Stimulated activated CD8-positive, alpha-beta memory T cell treated with anti-CD3 and anti-CD28 coated beads, Interleukin-4, amount 100 ng/mL, for 48 hours (primary cell): Measurements from ENCODE around the gene CHAC2.
"Not testable (repeated sequence)": the region's sequence is repeated elsewhere in the genome, so short reads cannot be mapped to it uniquely, and the experiment has no call there.

Experiments
- DNase-seq: peaks from one replicate; pipeline ENCODE4 v3.0.0-alpha.2; 2020

Gene CHAC2

DNA sequence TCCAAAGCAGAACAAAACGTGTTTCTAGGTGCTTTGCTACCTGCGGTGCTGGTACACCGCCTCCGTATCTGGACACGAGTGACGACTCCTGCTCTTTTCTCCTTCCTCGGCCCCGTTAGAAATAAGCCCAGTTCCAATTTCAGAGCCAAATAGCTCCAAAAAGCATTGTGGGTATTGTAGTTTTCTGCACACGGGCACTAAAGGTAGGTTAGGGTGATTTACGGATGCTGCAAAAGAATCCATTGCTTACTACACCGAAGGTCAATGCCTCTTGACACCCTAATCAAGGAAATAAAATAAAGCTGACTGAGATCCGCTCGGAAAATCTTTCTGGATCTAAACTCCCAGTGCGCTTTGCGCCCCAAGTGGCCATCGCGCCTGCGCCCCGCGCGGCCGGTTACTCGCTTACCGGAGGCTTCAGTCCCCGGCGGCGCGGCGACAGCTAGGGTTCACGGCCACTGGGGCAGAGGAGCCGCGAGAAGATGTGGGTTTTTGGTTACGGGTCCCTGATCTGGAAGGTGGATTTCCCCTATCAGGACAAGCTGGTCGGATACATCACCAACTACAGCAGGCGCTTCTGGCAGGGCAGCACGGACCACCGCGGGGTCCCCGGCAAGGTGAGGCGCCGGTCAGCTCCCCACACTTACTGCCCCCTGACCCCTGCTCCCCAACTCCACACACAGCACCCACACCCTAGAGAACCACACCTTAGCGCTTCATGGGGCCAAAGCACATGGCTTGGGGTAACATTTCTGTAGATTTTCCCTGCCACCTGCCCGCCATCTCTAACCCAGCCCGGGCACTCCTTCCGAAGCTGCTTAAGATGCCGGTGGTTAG, at the start of gene CHAC2:
Gene CHAC2 (plus strand): TSS at position 400 of the 837 bp plus-strand sequence. CDS start 83 bp downstream, at position 483.
- DNase-seq: peak; percentile 90

DNA sequence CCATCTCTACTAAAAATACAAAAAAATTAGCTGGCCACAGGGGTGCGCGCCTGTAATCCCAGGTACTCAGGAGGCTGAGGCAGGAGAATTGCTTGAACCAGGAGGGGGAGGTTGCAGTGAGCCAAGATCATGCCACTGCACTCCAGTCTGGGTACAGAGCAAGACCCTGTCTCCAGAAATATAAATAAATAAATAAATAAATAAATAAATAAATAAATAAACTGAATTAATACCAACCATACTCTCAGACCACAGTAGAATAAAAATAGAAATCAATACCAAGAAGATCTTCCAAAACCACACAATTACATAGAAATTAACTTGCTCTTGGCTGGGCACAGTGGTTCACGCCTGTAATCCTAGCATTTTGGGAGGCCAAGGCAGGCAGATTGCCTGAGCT, 46.7 kb upstream of the CHAC2 start:
- not testable (repeated sequence) for DNase-seq

DNA sequence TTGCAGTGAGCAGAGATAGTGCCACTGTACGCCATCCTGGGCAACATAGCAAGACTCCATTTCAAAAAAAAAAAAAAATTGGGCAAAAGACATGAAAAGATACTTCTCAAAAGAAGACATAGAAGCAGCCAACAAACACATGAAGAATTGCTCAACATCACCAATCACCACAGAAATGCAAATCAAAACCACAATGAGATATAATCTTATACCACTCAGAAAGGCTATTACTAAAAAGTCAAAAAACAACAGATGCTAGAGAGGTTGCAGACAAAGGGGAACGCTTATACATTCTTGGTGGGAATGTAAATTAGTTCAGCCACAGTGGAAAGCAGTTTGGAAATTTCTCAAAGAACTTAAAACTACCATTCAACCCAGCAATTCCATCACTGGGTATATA, 43.1 kb upstream of the CHAC2 start:
- no peak for DNase-seq

DNA sequence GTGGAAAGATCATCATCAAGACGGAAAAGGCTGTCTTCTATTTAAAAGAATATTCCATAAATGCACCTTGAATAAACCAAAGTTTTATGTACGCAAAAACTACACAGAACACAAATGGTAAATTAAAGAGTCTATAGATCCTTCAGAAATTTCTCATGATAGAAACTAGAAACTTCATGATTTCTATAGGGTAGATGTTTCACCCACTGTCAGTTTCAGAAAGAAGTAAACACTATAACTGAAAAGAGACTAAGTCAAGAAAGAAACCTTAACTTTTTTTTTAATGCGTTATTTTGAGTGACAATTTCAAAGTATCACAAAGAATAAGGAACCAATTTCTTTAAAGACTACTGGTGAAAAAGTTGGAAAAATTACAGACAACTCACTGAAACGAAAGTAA, 41.9 kb upstream of the CHAC2 start:
- no peak for DNase-seq

DNA sequence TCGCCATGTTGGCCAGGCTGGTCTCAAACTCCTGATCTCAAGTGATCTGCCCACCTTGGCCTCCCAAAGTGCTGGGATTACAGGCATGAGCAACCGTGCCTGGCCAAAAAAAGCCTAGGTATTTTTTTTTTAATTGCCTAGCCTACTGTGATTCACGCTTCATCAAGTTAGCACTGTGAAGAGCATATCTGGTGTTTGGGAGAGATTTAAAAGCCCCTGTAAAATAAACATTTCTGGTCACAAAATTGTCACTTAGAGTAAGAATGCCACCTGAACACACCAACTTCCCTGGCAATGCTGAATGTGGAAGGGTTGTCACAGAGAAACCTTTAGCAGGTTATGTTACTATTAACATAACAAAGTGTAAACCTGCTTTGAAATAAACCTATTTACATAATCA, 39.7 kb upstream of the CHAC2 start:
- DNase-seq: no peak

DNA sequence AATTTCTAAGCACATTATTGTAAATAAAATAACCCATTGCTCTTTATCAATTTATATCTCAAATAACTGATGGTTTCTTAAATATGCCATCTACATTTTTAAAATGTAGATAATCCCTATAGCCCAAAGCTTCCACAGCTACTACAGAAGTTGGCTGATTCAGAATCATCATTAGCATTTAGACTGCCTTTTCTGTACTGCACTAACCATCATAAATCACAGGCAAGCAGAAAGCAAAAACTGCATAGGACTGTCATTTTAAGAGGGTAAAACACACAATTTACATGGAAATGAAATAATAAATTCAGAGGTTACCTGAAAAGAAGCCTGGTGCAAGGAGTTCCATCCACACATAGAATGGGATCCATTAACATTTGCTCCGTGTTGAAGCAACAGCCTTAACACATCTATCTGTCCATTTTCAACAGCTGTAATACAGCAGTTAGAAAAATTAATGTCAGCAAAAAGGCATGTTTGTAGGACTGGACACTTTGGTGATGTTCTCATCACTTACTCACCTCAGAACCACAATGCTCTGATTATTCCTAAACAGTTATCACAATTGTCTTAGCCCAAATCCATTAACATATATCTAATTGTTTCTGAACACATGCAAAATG, 38.4 kb upstream of the CHAC2 start:
- no peak for DNase-seq

DNA sequence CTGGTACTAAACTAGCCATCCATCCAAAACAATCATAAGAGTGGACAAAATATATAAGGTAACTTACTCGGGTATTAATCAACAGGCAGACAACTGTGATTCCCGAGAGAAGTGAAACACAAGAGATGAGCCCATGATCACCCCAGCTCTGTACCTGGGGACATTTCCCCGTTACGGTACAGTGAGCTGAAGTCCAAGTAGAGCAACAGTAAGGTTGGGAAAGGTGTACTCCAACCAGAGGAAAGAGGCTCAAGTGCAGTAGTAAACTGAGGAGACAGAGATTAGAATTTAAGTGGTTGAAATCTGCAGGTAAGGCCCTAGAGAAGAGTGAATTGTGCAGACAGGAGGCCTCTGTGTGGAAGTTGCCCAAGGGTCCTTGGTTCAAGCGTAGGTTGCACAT, 30.5 kb upstream of the CHAC2 start:
- DNase-seq: no peak

DNA sequence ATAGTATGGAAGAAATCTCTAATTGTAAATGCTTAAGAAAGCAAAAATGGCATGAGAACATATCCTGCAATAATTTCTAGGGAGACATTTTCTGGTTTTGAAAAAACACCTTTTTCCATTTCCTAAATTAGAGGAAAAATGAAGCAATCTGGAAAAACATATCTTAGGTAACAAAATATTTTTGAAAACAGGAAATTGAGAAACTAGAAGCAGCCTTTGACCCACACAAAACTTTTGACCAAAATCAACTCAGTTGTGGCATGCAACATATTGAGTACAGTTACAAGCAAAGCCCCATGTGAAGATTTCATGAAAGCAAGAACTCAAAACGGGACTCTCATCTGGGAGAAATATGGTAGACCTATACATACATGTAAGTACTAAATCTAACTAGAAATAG, 28.6 kb upstream of the CHAC2 start:
- DNase-seq: no peak

DNA sequence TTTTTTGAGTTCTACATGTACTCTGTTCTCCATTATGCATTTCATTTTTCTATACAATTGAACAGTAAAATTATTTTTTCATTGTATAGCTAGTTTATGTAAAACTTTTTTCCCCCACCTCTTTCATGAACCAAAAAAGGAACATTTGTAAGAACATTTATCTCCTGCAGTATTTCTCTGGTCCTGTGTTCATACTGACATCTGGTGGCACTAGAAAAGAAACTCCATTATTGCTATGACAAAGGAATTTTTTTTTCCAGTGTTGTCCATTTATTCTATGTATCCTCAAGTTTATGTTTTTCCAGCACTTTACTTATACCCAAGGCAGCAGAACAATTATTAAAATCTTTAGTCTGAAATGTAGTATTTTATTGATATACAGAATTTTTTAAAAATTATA, 27.4 kb upstream of the CHAC2 start:
- DNase-seq: no peak

DNA sequence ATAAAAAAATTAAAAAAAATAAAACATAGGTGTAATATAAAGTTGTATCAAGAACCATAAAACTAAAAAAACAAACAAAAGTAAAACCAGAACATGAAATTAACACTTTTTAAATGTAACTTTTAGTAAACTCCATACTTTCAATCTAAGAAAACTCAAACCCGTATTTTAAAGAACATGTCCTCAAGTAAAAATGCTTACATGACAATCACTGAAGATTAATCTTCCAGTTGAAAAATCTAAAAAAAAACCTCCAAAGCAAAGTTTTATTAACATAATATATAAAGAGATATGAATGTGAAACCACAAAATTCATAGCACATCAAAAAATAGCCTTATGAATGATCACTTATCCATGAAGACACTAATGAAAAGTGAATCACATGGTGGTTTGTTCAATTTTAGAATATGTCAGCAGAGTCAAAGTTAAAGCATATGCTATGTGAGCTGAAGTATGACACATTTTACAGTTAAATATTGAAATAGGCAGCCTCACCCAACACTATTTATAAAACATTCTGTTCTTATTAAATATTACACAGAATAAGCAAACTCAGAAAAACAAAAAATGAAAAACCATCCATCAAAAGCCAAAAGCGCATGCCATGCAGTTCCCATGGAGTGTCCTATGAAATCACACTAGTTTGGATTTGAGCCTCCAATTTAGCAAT, 23.1 kb upstream of the CHAC2 start:
- no peak for DNase-seq

DNA sequence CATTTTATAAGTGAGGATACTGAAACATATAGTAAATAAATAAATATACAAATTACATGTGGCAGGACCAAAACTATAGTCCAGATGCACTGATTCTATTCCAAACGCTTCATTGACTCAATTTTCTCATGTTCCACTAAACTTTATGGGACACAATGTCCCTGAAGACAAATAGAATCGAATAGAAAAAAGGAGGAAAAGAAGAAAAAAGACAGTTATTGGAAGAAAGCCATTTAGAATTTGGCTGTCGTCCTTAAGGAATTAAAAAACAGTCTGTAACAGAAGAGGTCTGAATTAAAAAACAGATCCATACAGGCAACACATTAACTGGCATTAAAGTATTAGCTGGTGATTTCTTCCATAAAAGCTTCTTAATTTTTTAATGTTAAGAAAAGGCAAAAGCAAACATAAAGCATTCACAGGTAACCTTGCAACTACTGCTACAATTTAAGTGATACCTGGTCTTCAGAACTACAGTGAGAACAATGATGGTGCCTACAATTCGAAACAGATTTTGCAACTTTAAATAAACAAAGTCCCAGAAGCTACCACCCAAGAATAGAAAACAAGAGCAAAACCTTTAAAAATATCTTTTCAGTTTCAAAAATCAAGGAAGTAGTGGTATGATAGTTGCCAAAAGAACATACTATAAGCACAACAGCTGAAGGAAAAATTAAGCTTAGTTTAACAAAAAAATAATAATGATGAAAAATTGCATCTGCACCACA, 17.4 kb upstream of the CHAC2 start:
- no peak for DNase-seq

DNA sequence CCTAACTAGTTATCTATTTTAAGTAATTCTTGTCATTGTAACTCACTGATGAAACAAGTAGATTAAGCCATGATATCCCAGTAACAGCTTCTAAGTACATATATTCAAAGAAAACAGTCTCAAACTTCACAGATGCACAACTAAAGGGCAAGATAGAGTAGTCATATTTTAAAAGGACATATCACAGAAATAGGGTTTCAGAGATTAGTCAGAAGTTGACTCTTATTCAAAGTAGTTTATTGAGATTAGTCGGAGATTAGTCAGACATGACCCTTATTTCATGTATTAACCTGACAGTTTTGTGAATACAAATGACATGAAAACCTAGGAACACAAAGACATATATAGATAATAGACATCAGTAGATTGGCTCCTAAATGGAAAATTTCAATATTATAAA, 15.9 kb upstream of the CHAC2 start:
- no peak for DNase-seq

DNA sequence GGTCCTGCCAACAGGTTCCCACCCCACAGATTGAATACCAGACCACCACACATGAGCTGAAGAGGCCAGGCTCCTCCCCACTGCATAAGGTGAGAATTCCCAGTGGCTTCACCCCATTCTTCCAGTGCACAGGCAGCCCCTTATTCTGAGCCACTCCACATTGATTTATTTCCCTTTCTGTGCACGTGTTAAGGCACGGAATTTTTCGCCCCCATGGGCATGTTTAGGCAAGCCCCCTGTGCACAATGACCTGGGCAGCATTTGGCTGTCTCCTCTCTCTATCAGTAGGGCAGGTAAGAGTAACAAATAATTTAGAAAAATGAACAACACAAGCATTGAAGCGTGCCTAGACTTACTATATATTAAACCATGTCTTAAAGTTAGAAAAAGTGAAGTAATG, 15.2 kb upstream of the CHAC2 start:
- no peak for DNase-seq

DNA sequence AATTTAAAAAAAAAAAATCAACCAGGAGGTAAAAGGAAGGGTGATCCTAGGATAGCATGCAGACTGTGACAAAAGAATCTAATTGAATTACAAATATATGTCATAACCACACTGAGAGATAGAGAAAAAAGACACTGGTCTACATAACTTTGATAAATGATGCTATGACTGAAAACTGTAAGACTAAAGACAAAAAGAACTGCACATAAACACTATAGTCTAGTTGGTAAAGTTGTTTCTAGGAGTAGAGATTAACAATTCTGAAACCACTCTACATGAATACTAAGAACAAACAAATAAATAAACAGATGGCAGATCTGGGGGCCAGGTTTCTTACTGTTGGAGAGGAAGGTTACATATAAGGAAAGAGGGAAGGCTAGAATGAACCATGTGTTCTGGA, 14.6 kb upstream of the CHAC2 start:
- DNase-seq: no peak

DNA sequence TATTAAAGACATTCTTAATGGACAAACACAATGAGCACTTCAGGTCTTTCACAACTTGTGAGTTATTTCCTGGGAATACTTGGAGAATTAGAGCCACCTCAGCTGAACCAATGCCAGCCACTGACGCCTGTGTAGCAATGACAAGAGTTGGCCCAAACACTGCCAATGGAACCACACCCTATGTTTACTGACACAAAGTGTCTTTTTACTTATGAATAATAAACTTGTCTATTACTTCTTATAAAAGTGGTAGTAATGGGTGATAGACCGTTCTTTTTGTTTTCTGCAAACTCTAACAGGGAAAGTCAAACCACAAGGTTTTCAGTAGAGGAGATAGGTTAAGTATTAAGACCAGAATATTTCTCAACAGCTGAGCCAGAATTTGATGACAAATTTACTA, 12.5 kb upstream of the CHAC2 start:
- no peak for DNase-seq

DNA sequence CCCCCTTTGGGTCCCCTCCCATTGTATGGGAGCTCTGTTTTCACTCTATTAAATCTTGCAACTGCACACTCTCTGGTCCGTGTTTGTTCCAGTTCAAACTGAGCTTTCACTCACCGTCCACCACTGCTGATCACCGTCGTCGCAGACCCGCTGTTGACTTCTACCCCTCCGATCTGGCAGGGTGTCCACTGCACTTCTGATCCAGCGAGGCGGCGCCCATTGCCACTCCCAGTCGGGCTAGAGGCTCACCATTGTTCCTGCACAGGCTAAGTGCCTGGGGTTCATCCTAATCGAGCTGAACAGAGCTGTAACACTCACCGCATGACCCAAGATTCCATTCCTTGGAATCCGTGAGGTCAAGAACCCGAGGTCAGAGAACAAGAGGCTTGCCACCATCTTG, 11.0 kb upstream of the CHAC2 start:
- DNase-seq: no peak

DNA sequence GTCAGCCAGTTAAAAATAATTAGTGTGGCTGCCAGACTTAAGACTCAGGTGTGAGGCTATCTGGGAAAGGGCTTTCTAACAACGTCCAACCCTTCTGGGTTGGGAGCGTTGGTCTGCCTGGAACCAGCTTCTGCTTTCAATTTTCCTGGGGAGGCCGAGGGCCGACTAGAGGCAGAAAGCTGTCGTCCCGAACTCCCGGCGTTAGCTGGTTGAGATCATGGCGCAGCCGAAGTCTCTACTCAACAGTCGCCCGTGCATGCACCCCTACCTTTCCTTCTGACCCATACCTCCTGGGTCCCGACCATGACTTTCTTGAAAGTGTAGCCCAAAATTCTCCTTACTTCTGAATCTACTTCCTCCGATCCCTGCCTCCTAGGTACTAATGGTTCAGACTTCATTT, 10.4 kb upstream of the CHAC2 start:
- not testable (repeated sequence) for DNase-seq

DNA sequence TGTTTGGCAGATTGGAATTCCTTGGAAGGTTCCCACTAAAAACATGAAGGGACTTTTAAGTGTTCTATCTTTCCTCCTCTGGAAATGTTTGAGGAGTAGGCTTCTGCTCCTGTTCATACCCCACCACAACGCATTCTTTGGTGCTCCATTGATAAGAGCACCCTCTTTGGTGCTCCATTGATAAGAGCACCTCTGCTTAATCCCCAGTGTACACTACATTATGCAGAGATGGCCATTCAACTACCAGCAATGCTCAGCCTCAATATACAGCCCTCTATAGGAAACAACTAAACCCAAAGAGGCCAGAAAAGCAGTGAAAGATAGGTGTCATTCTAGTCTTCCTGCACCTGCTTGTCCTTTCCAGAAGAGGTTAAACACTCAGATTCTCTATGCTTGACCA, 1.8 kb upstream of the CHAC2 start:
- no peak for DNase-seq

DNA sequence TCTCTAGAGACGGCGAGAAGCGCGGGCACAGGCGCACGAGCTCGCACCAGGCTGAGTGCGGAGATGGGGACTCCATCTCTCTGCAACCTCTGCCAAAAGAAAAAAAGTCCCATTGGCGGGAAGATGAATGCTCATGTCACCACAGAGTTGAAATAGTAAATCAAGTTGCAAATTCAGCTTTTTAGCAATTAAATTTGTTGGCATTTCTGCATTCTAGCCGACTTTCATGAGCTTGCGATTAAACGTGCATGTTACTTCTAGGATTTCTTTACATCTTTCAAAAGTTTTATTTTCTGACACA, 588 bp downstream of the CHAC2 start:
- no peak for DNase-seq

DNA sequence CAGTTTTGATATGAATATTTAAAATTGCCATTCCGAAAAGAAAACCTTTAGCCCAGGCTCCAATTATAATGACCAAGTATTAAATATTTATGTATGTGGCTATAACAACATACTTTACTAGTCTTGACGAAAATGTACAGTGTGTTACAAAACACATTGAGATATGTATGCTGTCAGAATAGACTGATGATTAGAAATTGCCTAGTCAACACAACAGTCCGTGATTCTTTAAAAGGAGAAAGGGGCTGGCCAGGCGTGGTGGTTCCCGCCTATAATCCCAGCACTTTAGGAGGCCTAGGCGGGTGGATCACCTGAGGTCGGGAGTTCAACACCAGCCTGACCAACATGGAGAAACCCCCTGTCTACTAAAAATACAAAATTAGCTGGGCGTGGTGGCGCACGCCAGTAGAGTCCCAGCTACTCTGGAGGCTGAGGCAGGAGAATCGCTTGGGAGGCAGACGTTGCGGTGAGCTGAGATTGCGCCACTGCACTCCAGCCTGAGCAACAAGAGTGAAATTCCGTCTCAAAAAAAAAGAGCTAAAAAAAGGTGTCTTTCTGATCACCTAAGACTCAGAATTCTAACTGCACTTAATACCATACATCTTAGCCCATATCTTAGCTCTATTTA, 1.8 kb downstream of the CHAC2 start:
- DNase-seq: no peak

DNA sequence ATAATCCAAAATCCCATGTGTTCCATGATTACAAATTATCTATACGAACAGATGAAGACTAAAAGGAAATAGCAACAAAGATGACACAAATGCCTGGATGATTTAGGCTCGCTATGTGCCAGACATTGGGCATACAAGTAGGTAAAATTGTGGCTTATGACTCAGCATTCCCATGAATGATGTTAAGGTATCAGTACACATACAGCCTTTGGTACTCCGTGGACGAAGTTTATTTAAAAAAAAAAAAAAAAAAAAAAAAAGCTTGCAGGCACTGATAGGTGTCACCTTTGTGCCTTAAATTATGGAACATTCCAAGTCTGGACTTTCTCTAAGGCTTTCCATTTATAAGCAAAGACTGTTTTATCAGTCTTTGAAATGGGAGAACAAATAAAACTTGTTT, 2.7 kb downstream of the CHAC2 start:
- no peak for DNase-seq

DNA sequence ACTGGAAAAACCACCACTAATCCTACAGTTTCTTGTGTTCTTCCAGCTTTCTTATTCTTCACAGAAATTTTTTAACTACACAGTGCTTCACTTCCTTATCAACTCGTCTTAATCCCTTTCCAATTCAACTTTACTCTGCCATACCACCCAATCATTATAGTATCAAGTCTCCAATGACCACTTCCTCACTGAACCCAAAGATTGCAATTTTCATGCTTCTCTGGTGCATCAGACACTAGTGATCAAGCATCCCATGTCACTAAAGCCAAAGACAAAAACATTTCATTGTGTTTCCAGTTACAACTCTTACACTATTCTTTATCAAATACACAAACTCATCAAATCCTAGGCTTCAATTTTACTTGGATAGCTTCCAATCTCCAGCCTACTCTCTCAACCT, 9.5 kb downstream of the CHAC2 start:
- no peak for DNase-seq

DNA sequence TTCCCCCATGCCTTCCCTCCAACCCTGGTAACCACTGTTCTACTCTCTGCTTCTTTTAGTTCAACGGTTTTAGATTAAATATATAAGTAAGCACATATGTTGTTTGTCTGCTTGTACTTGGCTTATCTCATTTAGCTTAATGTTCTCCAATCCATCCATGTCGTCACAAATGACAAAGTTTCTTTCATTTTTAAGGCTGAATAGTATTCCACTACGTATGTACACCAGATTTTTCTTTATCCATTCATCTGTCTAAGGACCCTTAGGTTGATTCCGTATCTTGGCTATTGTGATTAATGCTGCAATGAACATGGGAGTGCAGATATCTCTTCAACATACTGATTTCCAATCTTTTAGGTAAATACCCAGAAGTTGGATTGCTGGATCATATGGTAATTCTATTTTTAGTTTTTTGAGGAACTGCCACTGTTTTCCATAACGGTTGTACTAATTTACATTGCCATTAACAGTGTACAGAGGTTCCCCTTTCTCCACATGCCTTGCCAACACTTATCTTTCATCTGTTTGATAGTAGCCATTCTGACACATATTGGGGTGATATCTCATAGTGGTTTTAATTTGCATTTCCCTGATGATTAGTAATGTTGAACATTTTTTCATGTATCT, 11.0 kb downstream of the CHAC2 start:
- DNase-seq: no peak
